ENCODE data around the gene DXO.

Gene DXO

DNA sequence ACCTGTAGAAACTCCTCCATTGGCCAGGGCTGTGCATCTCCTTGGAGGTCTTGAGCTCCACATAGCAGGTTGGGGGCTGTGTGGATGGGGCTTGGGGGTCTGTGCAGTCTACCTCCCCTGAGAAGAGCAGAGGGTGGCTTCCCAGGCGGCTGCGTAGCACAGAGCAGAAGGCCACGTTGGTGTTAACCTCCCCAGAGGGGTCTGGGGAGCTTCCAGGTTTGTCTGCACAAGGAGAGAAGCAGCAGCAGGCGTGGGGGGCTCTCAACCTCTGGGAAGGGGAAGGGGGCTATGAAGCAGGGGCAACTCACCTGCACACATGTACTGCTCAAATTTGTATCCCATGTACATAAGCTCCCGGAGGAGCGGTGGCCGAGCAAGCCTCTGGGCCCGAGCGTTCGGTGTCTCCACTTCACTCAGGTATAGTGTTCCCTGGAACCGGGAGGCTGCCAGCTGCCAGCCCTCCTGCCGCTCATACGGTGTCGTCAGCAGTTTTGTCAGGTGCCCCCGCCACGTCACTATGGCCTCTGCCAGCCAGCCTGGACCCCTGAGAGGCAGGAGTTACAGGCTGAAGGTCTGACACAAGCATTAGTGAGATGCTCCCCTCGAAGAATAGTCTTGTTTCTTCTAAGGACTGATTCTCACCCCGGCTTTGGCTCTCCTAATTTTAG, 1.2 kb downstream of the DXO start:
- TF ChIP-seq, protein P1, sequence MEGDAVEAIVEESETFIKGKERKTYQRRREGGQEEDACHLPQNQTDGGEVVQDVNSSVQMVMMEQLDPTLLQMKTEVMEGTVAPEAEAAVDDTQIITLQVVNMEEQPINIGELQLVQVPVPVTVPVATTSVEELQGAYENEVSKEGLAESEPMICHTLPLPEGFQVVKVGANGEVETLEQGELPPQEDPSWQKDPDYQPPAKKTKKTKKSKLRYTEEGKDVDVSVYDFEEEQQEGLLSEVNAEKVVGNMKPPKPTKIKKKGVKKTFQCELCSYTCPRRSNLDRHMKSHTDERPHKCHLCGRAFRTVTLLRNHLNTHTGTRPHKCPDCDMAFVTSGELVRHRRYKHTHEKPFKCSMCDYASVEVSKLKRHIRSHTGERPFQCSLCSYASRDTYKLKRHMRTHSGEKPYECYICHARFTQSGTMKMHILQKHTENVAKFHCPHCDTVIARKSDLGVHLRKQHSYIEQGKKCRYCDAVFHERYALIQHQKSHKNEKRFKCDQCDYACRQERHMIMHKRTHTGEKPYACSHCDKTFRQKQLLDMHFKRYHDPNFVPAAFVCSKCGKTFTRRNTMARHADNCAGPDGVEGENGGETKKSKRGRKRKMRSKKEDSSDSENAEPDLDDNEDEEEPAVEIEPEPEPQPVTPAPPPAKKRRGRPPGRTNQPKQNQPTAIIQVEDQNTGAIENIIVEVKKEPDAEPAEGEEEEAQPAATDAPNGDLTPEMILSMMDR (IDR thresholded peaks at IDR 0.05), result no peak
- no peak for TF ChIP-seq ZFX (IDR thresholded peaks at IDR 0.05; ENCODE audit: borderline replicate concordance)
- peak overlapping the region; percentile 94 for H3K27ac ChIP-seq

- TF ChIP-seq ZFX (IDR thresholded peaks at IDR 0.05; ENCODE audit: borderline replicate concordance), result no peak
- TF ChIP-seq, protein P1 (IDR thresholded peaks at IDR 0.05), result no peak
- peak overlapping the region; percentile 94 for H3K27ac ChIP-seq
Measured at GRCh38 chr6:31969712-31970603, 2.0 kb downstream of the DXO start.

DNA sequence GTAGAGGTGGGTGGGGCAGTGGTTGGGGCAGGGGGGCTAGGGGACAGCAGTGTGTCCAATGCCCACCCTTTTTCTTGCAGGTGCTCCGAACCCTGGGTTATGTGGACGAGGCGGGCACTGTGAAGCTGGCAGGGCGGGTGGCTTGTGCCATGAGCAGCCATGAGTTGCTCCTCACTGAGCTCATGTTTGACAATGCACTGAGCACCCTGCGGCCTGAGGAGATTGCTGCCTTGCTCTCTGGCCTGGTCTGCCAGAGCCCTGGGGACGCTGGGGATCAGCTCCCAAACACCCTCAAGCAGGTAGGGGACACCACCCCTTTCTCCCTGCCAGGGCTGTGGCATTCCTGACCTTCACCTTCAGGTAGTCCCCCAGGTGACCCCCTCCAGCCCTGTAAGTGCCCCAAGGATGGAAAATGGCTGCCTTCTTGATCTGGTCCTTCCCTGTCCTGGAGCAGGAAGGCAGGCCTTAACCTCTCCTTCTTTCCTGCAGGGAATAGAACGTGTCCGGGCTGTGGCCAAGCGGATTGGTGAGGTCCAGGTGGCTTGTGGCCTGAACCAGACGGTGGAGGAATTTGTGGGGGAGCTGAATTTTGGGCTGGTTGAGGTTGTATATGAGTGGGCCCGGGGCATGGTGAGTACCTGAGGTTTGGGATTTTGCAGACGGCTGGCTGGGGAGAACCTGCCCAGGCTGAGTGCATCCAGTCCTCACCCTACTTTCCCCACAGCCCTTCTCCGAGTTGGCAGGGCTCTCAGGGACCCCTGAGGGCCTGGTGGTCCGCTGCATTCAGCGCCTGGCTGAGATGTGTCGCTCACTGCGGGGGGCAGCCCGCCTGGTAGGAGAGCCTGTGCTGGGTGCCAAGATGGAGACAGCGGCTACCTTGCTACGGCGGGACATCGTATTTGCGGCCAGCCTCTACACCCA, 2.9 kb downstream of the DXO start:
- H3K27ac ChIP-seq, result no peak overlapping the region
- TF ChIP-seq, protein P1 (IDR thresholded peaks at IDR 0.05), result no peak
- no peak for TF ChIP-seq ZFX (IDR thresholded peaks at IDR 0.05; ENCODE audit: borderline replicate concordance)

GRCh38 chr6:31968326-31968725, 3.6 kb downstream of the DXO start:
- TF ChIP-seq, protein P1 (IDR thresholded peaks at IDR 0.05), result no peak
- TF ChIP-seq ZFX (IDR thresholded peaks at IDR 0.05; ENCODE audit: borderline replicate concordance), result no peak
- H3K27ac ChIP-seq, result no peak overlapping the region

DNA sequence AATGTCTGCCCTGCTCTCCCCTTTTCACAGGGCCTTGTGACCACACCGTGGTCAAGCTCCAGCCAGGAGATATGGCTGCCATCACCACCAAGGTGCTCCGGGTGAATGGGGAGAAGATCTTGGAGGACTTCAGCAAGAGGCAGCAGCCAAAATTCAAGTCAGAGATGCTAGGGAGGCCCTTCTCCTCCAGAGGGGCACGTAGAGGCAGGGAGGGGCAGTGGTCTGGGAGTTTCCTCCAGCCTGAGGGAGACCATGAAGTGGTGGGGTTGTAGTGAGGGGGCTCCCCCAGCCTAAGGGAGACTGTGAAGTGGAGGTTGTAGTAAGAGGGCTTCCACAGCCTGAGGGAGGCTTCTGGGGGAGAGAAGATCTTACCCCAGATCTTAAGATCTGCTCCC, 4.0 kb downstream of the DXO start:
- TF ChIP-seq ZFX (IDR thresholded peaks at IDR 0.05; ENCODE audit: borderline replicate concordance), result no peak
- TF ChIP-seq, protein P1 (IDR thresholded peaks at IDR 0.05), result no peak
- H3K27ac ChIP-seq, result no peak overlapping the region

- no peak for TF ChIP-seq ZFX (IDR thresholded peaks at IDR 0.05; ENCODE audit: borderline replicate concordance)
- TF ChIP-seq, protein P1 (IDR thresholded peaks at IDR 0.05), result no peak
- no peak overlapping the region for H3K27ac ChIP-seq
Measured at GRCh38 chr6:31966997-31967925, 4.7 kb downstream of the DXO start.
